HepG2 (cell line): ENCODE results near the gene STON1. TPM values are rescaled to one million over a fixed set of nuclear protein-coding genes. Genes with fewer than 3 reads are reported as not detected.

Source experiments
- NFYB ChIP-seq: sonication (generic); formaldehyde crosslinking; IDR thresholded peaks from 2 replicates; pipeline ENCODE4 v1.4.0; 2020; ENCODE audit warnings: missing genetic modification reagents
- RARG ChIP-seq: sonication (generic); formaldehyde crosslinking; IDR thresholded peaks from 2 replicates; pipeline ENCODE4 v1.4.0; 2020; ENCODE audit warnings: low read depth, mild to moderate bottlenecking, missing genetic modification reagents
- SALL2 ChIP-seq: sonication (generic); formaldehyde crosslinking; IDR thresholded peaks from 2 replicates; pipeline ENCODE4 v1.8.1; 2023; ENCODE audit warnings: mild to moderate bottlenecking, missing genetic modification reagents, inconsistent platforms
- STAT5B ChIP-seq: sonication (generic); formaldehyde crosslinking; IDR thresholded peaks from 2 replicates; pipeline ENCODE4 v1.4.0; 2020; ENCODE audit warnings: missing genetic modification reagents
- YEATS2 ChIP-seq: sonication (generic); formaldehyde crosslinking; IDR thresholded peaks from 2 replicates; pipeline ENCODE4 v1.4.0; 2020; ENCODE audit warnings: missing genetic modification reagents, borderline replicate concordance
- ZBTB3 ChIP-seq: sonication (generic); formaldehyde crosslinking; IDR thresholded peaks from 2 replicates; pipeline ENCODE4 v1.4.0; 2020; ENCODE audit warnings: low read depth, mild to moderate bottlenecking, moderate library complexity, missing genetic modification reagents, borderline replicate concordance
- ZC3H4 ChIP-seq: sonication (generic); formaldehyde crosslinking; IDR thresholded peaks from 2 replicates; pipeline ENCODE4 v1.4.0; 2020; ENCODE audit warnings: missing genetic modification reagents, borderline replicate concordance
- ZNF577 ChIP-seq: sonication (generic); formaldehyde crosslinking; IDR thresholded peaks from 2 replicates; pipeline ENCODE4 v1.4.0; 2020; ENCODE audit warnings: mild to moderate bottlenecking, low read depth, missing genetic modification reagents, borderline replicate concordance
- polyA plus RNA-seq, 8 experiments: library from polyadenylated mRNA; depleted of rRNA in 3 of 8; stranded (reverse) in 7 of 8; unstranded in 1 of 8; fragments of >200 nt; fragmentation: Illumina TruSeq in 4 of 8; extraction: Trizol in 4 of 8; gene quantifications; 2 replicates each; pipeline versions ENCODE4 v1.2.1 to v1.2.3, GENCODE V29; 2011 to 2016; ENCODE audit warnings: low read depth in 4 of 8, missing spikeins in 1 of 8, mixed read lengths in 1 of 8; ENCODE audit not compliant: insufficient read depth in 1 of 8
- total RNA-seq, 5 experiments: library from RNA; depleted of rRNA; stranded (reverse); fragments of >200 nt; fragmentation: Illumina TruSeq; extraction: Trizol; gene quantifications; 2 replicates each; pipeline ENCODE4 v1.2.3, GENCODE V29; 2016; ENCODE audit warnings: low read depth in 1 of 5
- TF ChIP-seq, protein P1 (sequence below): fragments of 450-650 bp; IDR thresholded peaks from 2 replicates; pipeline ENCODE4 v1.6.1; 2017; ENCODE audit warnings: mild to moderate bottlenecking
- TF ChIP-seq, protein P2 (sequence below): IDR thresholded peaks from 2 replicates; pipeline ENCODE4 v1.6.1; 2012; ENCODE audit warnings: low read depth, low read length, improper control_type of control experiment
- TF ChIP-seq, protein P3 (sequence below): sonication (generic); formaldehyde crosslinking; IDR thresholded peaks from 2 replicates; pipeline ENCODE4 v1.5.0; 2020; ENCODE audit warnings: mild to moderate bottlenecking, missing genetic modification reagents, moderate library complexity
- TF ChIP-seq, protein P4 (sequence below): fragments of 450-650 bp; IDR thresholded peaks from 2 replicates; pipeline ENCODE4 v1.6.1; 2016
- TF ChIP-seq, protein P5 (sequence below): sonication (generic); formaldehyde crosslinking; conservative IDR thresholded peaks from 2 replicates; pipeline ENCODE4 v1.4.0; 2020; ENCODE audit warnings: missing genetic modification reagents

The STON1 gene
- total and polyA plus RNA-seq, 2 of the 13 experiments (the other 11 are each of a cell fraction or from before 2014, with no cell fraction given), result 0.09 to 0.28 TPM

DNA sequence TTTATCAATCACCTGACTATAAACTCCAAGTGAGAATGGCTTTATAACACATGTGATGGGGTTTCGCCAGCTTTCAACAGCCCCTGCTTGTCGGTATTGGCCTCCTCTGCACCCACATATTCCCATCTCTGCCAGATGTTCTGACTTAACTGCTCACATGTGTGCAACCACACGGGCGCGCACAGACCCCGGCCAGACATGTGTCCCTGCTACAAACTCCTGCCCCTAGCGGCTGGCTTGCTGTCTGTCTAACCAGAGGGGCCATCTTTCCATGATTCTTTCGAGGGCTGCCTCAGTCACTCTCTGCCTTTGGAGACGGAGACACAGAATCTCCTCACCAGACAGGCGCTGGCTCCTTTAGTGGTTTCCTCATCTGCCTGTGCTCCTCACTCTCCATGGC is 15.3 kb downstream of the STON1 start (continued):
- TF ChIP-seq, protein P1, sequence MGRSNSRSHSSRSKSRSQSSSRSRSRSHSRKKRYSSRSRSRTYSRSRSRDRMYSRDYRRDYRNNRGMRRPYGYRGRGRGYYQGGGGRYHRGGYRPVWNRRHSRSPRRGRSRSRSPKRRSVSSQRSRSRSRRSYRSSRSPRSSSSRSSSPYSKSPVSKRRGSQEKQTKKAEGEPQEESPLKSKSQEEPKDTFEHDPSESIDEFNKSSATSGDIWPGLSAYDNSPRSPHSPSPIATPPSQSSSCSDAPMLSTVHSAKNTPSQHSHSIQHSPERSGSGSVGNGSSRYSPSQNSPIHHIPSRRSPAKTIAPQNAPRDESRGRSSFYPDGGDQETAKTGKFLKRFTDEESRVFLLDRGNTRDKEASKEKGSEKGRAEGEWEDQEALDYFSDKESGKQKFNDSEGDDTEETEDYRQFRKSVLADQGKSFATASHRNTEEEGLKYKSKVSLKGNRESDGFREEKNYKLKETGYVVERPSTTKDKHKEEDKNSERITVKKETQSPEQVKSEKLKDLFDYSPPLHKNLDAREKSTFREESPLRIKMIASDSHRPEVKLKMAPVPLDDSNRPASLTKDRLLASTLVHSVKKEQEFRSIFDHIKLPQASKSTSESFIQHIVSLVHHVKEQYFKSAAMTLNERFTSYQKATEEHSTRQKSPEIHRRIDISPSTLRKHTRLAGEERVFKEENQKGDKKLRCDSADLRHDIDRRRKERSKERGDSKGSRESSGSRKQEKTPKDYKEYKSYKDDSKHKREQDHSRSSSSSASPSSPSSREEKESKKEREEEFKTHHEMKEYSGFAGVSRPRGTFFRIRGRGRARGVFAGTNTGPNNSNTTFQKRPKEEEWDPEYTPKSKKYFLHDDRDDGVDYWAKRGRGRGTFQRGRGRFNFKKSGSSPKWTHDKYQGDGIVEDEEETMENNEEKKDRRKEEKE, result no peak
- TF ChIP-seq, protein P2, sequence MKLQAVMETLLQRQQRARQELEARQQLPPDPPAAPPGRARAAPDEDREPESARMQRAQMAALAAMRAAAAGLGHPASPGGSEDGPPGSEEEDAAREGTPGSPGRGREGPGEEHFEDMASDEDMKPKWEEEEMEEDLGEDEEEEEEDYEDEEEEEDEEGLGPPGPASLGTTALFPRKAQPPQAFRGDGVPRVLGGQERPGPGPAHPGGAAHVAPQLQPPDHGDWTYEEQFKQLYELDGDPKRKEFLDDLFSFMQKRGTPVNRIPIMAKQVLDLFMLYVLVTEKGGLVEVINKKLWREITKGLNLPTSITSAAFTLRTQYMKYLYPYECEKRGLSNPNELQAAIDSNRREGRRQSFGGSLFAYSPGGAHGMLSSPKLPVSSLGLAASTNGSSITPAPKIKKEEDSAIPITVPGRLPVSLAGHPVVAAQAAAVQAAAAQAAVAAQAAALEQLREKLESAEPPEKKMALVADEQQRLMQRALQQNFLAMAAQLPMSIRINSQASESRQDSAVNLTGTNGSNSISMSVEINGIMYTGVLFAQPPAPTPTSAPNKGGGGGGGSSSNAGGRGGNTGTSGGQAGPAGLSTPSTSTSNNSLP, result no peak
- TF ChIP-seq, protein P3, sequence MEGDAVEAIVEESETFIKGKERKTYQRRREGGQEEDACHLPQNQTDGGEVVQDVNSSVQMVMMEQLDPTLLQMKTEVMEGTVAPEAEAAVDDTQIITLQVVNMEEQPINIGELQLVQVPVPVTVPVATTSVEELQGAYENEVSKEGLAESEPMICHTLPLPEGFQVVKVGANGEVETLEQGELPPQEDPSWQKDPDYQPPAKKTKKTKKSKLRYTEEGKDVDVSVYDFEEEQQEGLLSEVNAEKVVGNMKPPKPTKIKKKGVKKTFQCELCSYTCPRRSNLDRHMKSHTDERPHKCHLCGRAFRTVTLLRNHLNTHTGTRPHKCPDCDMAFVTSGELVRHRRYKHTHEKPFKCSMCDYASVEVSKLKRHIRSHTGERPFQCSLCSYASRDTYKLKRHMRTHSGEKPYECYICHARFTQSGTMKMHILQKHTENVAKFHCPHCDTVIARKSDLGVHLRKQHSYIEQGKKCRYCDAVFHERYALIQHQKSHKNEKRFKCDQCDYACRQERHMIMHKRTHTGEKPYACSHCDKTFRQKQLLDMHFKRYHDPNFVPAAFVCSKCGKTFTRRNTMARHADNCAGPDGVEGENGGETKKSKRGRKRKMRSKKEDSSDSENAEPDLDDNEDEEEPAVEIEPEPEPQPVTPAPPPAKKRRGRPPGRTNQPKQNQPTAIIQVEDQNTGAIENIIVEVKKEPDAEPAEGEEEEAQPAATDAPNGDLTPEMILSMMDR (CRISPR knock-in tag), result peak; percentile 71
- TF ChIP-seq SALL2 (CRISPR knock-in tag) (no peak), ZBTB3 (CRISPR knock-in tag) (no peak), RARG (no peak), ZNF577 (CRISPR knock-in tag) (no peak), STAT5B (CRISPR knock-in tag) (no peak), NFYB (CRISPR knock-in tag) (no peak), YEATS2 (CRISPR knock-in tag) (no peak), ZC3H4 (no peak)
- TF ChIP-seq, protein P4, sequence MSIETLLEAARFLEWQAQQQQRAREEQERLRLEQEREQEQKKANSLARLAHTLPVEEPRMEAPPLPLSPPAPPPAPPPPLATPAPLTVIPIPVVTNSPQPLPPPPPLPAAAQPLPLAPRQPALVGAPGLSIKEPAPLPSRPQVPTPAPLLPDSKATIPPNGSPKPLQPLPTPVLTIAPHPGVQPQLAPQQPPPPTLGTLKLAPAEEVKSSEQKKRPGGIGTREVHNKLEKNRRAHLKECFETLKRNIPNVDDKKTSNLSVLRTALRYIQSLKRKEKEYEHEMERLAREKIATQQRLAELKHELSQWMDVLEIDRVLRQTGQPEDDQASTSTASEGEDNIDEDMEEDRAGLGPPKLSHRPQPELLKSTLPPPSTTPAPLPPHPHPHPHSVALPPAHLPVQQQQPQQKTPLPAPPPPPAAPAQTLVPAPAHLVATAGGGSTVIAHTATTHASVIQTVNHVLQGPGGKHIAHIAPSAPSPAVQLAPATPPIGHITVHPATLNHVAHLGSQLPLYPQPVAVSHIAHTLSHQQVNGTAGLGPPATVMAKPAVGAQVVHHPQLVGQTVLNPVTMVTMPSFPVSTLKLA, result peak; percentile 36; the same call in 1 of the 2 replicates
- TF ChIP-seq, protein P5, sequence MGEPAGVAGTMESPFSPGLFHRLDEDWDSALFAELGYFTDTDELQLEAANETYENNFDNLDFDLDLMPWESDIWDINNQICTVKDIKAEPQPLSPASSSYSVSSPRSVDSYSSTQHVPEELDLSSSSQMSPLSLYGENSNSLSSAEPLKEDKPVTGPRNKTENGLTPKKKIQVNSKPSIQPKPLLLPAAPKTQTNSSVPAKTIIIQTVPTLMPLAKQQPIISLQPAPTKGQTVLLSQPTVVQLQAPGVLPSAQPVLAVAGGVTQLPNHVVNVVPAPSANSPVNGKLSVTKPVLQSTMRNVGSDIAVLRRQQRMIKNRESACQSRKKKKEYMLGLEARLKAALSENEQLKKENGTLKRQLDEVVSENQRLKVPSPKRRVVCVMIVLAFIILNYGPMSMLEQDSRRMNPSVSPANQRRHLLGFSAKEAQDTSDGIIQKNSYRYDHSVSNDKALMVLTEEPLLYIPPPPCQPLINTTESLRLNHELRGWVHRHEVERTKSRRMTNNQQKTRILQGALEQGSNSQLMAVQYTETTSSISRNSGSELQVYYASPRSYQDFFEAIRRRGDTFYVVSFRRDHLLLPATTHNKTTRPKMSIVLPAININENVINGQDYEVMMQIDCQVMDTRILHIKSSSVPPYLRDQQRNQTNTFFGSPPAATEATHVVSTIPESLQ, result no peak
